Transverse colon (tissue), 4 donors: ENCODE data around the gene ZNF385B. TPM values are rescaled to one million over a fixed set of nuclear protein-coding genes. Genes with fewer than 3 reads are reported as not detected.

Experiments used
- DNase-seq: peaks from one replicate; pipeline ENCODE4 v3.0.0-alpha.2; 2019
- H3K27ac ChIP-seq, 4 donors: fragments of 200-600 bp; sonication (generic); 2 replicates each; pipeline ENCODE4 v1.5.1; 2016 to 2018; ENCODE audit warnings: inconsistent platforms in 4 of 4
- H3K27me3 ChIP-seq: fragments of 200-600 bp; sonication (generic); 2 replicates; pipeline ENCODE4 v1.5.1; 2017; ENCODE audit warnings: inconsistent platforms
- H3K36me3 ChIP-seq, 4 donors: fragments of 200-600 bp; sonication (generic); 2 replicates each; pipeline ENCODE4 v1.5.1; 2017 to 2019; ENCODE audit warnings: inconsistent platforms in 4 of 4
- H3K4me1 ChIP-seq, 4 donors: fragments of 200-600 bp; sonication (generic); 2 replicates each; pipeline ENCODE4 v1.5.1; 2017 to 2020; ENCODE audit warnings: inconsistent platforms in 4 of 4
- H3K4me3 ChIP-seq, 4 donors: fragments of 200-600 bp; sonication (generic); 1 replicate in 1 of 4; 2 replicates in 3 of 4; pipeline versions ENCODE4 v1.5.1 to v1.6.1; 2017 to 2019; ENCODE audit warnings: inconsistent platforms in 4 of 4
- H3K9me3 ChIP-seq, 2 donors: fragments of 200-600 bp; sonication (generic); 2 replicates each; pipeline ENCODE4 v1.5.1; 2017 to 2019; ENCODE audit warnings: inconsistent platforms in 2 of 2
- CTCF ChIP-seq, 5 experiments: fragments of 200-600 bp in 3 of 5; fragments of 450-650 bp in 2 of 5; sonication (generic) in 3 of 5; IDR thresholded peaks; 1 replicate in 2 of 5; 2 replicates in 3 of 5; pipeline ENCODE4 v1.5.1; 2016 to 2017; ENCODE audit warnings: antibody characterized with exemption in 5 of 5, inconsistent platforms in 3 of 5, mild to moderate bottlenecking in 2 of 5, moderate library complexity in 1 of 5
- EP300 ChIP-seq: sonication (generic); formaldehyde crosslinking; IDR thresholded peaks from one replicate; pipeline ENCODE4 v1.6.1; 2017; ENCODE audit warnings: antibody characterized with exemption, low read depth
- POLR2A ChIP-seq: fragments of 450-650 bp; IDR thresholded peaks from one replicate; pipeline ENCODE4 v1.6.1; 2016; ENCODE audit warnings: antibody characterized with exemption, mild to moderate bottlenecking, moderate library complexity
- POLR2AphosphoS5 ChIP-seq, 3 donors: sonication (generic); formaldehyde crosslinking; IDR thresholded peaks; one replicate each; pipeline ENCODE4 v1.6.1; 2016; ENCODE audit warnings: antibody characterized with exemption in 3 of 3
- WGBS, 2 donors: methylation state at CpG; one replicate each; pipeline ENCODE4 v1.1.5; 2018; ENCODE audit warnings: low coverage in 1 of 2; 5-methylcytosine and 5-hydroxymethylcytosine counted together
- in situ Hi-C, 4 donors: fragments of 200-750 bp; cut with MboI; loops; one replicate each; pipeline versions ENCODE4 v1.15.0 to v1.15.1; 2017; ENCODE audit warnings: low sequenced_read_pairs in 3 of 4, low pct_ligation_motif_present in 1 of 4, low pct_unique_long_range_greater_than_20kb in 1 of 4
- intact Hi-C: fragments of 100-400 bp; cut with DNase I; formaldehyde crosslinking; loops from one replicate; pipeline ENCODE4 v1.15.1; 2023; ENCODE audit warnings: low total_unique reads
- total RNA-seq, 4 donors: library from RNA; depleted of rRNA; stranded (reverse); fragments of >200 nt; gene quantifications; one replicate each; pipeline ENCODE4 v1.1.0, GENCODE V29; 2016

Gene ZNF385B
- total RNA-seq, 4 donors from 2014 or later, result 1.2 to 6.0 (median 2.4) TPM

GRCh38 chr2:179560257-179560735 is 301.1 kb downstream of the ZNF385B start:
- in situ Hi-C loops (no loop called here), intact Hi-C loops (no loop called here)
- H3K9me3 ChIP-seq, result no peaks in the 10 kb centered on the region
- peaks cover 0 to 10% (median 0%) of the 10 kb centered on the region in 4 donors for H3K4me1 ChIP-seq
- 92 to 100% methylated on average over 1 of the region's 1 CpG for WGBS, 2 donors
- H3K4me3 ChIP-seq, result no peak overlapping the region
- no peak for DNase-seq
- no peaks in the 10 kb centered on the region for H3K27me3 ChIP-seq
- H3K36me3 ChIP-seq, result no peaks in the 10 kb centered on the region
- no peak for TF ChIP-seq EP300
- no peak for TF ChIP-seq POLR2A
- no peak overlapping the region for H3K27ac ChIP-seq

GRCh38 chr2:179559108-179559806 is 302.2 kb downstream of the ZNF385B start:
- Histone ChIP-seq H3K4me1 (peaks cover 0 to 10% (median 0%) of the 10 kb centered on the region in 4 donors), H3K36me3 (no peaks in the 10 kb centered on the region), H3K27me3 (no peaks in the 10 kb centered on the region), H3K27ac (no peak overlapping the region), H3K4me3 (no peak overlapping the region), H3K9me3 (no peaks in the 10 kb centered on the region)
- no peak for TF ChIP-seq CTCF (IDR thresholded peaks at IDR 0.05)
- TF ChIP-seq POLR2A, result no peak
- TF ChIP-seq EP300, result no peak
- TF ChIP-seq POLR2AphosphoS5 (IDR thresholded peaks at IDR 0.05), result no peak
- 85 to 93% methylated on average over 4 of the region's 4 CpGs for WGBS, 2 donors
- in situ Hi-C loops (no loop called here), intact Hi-C loops (no loop called here)
- DNase-seq, result no peak

- no peak for DNase-seq
Observed at GRCh38 chr2:179558010-179558934, 303.1 kb downstream of the ZNF385B start.

GRCh38 chr2:179556425-179556824 is 305.0 kb downstream of the ZNF385B start:
- Histone ChIP-seq H3K27me3 (no peaks in the 10 kb centered on the region), H3K36me3 (no peaks in the 10 kb centered on the region), H3K4me3 (no peak overlapping the region), H3K4me1 (peaks cover 0 to 10% (median 0%) of the 10 kb centered on the region in 4 donors), H3K9me3 (no peaks in the 10 kb centered on the region), H3K27ac (no peak overlapping the region)
- 85% methylated on average over 5 to 6 of the region's 6 CpGs for WGBS, 2 donors
- DNase-seq, result no peak
- intact Hi-C loops, result no loop called here
- in situ Hi-C loops, result no loop called here
- TF ChIP-seq EP300 (no peak), POLR2A (no peak), POLR2AphosphoS5 (IDR thresholded peaks at IDR 0.05) (no peak), CTCF (IDR thresholded peaks at IDR 0.05) (no peak)

More at GRCh38 chr2:179558010-179558934, 303.1 kb downstream of the ZNF385B start:
- in situ Hi-C loops (no loop called here), intact Hi-C loops (no loop called here)
- TF ChIP-seq CTCF (IDR thresholded peaks at IDR 0.05), result no peak
- TF ChIP-seq POLR2A, result no peak
- TF ChIP-seq POLR2AphosphoS5 (IDR thresholded peaks at IDR 0.05), result no peak
- TF ChIP-seq EP300, result no peak
- H3K9me3 ChIP-seq, result no peaks in the 10 kb centered on the region
- H3K4me1 ChIP-seq, result peaks cover 0 to 10% (median 0%) of the 10 kb centered on the region in 4 donors
- no peaks in the 10 kb centered on the region for H3K36me3 ChIP-seq
- no peaks in the 10 kb centered on the region for H3K27me3 ChIP-seq
- 54 to 56% methylated on average over 1 to 2 of the region's 2 CpGs for WGBS, 2 donors
- H3K27ac ChIP-seq, result no peak overlapping the region
- H3K4me3 ChIP-seq, result no peak overlapping the region
